NCI-H345 (cell line): ENCODE results near the gene DGKI.

ENCODE experiments used
- DNase-seq: peaks from one replicate; lab custom pipeline; 2025; lab: John Stamatoyannopoulos, UW

DGKI gene

DNA sequence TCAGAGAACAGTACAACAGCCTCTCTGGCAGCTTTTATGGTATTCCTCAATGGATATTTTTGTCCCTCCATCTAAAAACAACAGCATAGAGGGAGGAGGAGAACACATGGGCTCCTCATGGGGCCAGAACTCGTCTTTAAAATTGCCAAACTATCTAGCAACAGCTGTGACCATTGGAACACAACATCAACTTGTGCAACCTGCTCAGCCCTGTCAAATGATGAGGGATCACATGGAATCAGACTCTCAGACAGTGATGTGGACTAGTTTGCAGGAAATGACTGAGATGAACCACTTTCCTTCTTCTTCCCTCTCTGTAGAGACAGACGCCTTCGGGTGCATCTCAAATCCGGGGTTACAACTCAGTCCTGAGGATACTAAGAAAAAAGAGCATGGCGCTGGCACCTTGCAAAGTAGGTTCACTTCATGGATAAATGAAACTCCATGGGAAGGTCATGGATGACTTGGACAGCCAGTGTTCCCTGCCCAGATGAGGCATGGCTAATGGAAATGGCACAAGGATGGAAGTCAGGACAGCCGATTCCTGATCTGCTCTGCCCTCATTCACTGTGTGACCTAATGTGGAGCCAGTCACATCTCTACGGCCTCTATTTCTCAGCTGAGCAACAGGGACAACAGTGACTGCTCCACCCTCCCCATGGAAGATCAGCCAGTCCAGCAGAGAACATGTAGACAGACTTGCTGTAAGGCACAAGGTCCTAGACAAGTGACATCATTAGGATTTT is 24.6 kb upstream of the DGKI start:
- DNase-seq = no peak

DNA sequence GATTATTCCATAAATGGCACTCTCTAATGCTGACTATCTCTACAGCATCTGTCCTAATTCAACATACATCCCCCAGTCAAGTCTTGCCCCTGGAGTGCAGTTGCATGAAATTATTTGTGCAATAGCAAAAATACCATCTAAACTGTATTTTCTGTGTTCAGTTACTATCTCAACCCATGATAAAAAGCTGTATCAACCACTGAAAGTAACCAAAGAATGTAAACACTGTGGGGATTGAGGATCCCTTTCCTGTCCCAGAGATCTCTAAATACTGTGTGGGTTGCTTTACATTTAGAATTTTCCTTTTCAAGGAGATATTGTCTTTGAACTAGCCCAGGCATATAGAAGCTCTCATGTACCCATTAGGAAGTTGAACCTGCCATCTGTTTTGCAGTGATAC is 23.9 kb upstream of the DGKI start:
- no peak for DNase-seq

DNA sequence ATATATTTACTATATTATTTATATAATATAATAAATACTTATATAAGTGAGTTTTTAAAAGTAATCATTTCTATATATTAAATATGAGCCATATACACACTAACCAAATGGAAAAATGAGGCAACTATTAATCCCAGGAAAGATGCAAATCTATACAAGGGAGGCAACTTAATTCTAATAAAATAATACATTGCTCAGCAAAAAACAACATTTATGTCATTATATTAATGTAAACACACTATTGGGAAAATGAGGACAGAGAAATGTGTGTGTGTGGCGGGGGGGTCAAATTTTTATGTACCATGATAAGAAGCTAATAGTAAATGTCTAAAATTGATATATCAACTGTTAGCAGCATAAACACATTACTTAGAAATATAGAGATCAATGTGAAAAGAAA is 23.3 kb upstream of the DGKI start:
- DNase-seq = no peak

DNA sequence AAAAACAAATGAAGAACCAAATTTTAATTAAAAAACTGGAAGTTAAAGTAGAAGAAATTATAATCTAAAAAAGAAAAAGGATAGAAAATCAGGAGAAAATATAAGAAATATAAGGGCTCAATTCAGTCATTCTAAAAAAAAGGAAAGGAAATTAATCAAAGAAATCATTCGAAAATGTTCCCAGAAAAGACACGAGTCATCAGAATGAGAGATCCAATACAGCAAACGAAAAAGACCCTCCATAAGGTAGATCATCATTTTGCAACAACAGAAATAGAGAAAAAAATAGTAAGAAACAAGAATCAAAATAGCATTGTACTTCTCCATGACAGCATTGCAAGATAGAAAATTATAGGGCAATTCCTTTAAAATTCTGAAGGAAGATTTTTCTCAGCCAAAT is 22.5 kb upstream of the DGKI start:
- DNase-seq = no peak

DNA sequence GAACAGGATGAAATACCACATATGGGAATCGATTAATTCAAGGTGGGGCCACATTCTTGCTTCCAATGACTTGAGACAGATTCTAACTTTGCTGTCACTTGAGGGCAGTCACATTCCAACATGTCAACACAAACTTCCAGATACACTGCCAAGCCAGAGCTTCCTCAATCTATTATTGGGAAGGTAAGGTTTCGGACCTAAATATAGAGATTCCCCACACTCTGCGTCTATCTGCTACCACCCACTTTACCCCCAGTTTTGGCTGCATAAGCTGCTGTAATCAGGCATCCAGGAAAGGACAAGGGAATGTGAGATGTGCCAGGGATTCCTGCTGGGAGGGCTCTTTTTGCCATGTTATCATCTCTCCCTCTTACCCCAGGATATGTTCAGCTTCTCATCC is 20.5 kb upstream of the DGKI start:
- DNase-seq = no peak

DNA sequence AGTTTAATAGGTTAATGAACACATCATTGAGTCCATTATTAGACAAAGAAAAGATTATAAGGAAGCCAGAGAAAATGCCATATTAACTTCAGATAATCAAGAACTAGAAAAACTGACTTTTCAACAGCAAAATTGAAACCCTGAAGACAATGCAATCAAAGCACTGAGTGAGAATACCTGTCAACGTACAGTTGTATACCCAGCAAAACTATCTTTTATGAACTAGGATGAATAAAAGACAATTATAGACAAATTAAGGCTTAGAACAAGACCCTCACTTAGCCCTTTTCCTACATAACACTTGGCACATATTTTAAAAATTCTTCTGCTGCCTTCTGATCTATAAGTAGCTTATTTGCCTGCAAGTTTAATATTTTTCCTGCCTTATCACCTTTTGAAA is 19.0 kb upstream of the DGKI start:
- DNase-seq = no peak

DNA sequence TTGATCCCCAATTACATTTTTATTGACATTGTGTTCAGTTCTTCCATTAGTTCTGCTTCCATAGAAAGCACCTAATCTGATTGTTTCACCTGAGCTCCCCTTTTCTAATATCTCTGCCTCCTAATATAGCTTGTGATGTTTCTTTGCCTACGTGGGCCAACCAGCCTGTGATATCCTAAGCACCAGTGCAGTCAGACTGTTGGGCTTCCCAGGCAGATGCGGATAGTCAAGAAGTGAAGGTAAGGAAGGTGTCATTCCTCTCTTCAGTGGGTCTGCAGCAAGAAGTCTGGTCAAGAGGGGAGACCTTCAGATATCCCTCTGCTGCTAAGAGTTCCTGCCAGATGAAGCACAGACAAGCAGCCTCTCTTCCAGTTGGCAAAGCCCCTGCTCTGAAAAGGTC is 16.2 kb upstream of the DGKI start:
- DNase-seq = no peak

DNA sequence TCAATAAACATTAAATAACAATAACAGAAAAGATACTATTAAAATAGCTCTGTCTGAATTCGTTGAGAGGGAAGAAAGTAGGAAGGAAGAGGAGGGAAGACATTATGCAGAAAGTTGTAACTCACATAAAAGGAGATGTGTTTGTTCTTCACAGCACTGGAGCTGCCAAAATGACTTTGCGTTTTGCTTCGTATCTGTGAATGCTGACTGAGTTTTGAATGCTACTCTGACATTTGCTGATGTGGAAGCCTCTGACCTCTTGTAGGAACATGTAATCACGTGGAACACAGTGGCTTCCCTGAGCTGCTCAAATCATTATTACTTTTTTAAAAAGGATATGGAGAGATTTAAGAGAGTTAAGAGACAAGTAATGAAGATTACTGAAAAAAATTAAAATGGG is 15.6 kb upstream of the DGKI start:
- DNase-seq = no peak

DNA sequence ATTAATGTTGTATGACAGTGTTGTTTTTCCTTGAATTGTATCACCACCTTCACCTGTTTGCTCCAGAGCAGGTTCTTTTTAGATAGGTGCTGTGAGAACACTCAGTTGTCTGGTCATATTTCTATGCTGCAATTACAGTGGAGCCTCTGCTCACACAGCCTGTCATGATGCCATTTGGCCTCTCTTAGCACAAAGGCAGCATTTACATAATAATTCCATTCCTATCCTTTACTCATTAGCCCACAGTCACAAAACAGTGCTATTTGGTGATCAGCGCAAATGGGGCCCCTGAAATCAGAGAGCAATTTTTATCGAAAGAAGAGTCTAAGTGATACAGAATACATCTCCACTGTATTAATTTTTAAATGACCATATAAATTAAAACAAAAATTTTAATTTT is 13.8 kb upstream of the DGKI start:
- DNase-seq = no peak

DNA sequence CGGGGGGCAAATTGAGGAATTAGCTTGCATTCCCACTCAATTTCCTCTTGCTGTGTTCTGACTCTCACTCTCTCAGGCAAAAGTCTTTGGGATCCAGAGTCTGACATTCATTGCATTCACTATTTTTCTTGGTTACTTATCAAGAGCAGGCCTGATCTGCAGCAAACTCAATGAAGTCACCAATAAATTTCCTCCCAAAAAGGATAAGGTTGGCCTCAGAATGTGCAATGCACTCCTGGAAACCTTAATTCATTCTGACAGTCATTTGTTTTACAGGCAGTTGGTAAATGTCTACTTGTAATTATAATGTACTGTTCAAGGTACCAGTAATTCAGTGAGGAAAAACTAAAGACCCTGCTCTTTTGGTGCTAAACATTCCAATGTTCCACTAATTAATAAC is 6.3 kb upstream of the DGKI start:
- no peak for DNase-seq

DNA sequence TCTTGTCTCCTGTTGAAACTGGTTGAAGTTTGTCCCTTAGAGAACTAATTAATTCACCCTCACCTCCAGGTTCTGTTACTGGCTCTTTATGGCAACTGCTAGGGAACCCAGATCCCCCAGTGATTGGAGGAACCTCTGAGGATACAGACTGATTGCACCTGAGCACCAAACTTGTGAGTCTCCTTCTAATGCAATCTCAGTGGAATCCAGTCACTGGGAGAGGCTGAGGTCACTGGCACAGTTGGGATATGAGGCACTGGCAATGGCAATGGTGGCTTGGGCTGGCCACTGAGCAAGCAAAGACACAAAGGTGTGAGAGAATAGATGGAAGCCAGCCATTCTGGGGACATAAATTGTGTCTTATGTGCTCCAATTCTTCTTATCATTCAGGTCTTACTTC is 5.3 kb upstream of the DGKI start:
- no peak for DNase-seq

DNA sequence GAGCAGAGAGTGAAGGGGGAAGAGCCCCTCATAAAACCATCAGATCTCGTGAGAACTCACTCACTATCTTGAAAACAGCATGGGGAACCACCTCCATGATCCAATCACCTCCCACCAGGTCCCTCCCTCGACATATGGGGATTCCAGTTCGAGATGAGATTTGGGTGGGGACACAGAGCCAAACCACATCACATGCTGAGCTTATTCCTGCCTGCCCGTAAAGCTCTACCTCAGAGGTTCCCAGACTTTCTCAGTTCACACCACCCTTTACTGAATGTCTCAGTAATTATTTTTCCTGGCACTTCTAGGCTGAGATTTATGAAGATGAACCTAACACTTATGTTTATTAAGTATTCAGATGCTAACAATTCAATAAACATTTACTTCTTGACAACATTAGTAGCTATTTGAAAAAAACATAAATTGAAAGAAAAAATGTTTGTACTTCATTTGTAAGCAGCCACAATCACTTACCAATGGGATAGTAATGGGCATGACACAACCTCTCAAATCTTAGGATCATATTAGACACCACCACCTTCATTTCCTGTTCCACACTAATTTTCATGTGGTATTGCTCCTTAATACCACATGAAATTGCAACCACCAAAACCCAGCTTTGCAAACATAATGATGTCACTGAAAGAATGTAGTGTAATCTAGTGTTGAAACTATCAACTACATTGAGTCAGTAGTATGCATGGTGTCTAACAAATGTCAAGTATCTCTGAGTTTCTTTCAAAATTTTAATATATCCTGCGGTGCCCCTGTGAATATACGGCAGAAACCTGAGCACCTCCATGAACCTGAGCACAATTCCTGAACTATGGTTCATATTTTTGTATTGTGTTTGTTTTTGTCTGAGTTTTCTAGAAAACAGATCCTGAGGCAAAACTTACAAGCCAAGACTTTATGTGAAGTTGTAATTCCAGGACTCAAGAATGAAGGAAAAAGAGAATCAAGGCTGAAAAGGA is 4.5 kb upstream of the DGKI start:
- DNase-seq = no peak

DNA sequence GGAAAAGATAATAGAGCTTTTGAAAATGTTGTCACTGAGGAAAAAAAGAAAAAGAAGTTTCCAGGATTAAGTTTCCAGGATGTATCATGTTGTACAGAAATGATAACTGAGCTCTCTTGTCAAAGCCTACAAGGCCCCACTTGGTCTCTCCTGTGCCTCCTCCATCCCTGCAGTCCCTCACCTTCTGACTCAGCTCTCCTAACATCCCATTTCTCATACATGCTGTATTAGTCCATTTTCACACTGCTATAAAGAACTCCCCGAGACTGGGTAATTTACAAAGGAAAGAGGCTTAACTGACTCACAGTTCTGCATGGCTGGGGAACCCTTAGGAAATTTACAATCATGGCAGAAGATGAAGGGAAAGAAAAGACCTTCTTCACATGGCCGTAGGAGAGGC is 3.8 kb upstream of the DGKI start:
- no peak for DNase-seq

DNA sequence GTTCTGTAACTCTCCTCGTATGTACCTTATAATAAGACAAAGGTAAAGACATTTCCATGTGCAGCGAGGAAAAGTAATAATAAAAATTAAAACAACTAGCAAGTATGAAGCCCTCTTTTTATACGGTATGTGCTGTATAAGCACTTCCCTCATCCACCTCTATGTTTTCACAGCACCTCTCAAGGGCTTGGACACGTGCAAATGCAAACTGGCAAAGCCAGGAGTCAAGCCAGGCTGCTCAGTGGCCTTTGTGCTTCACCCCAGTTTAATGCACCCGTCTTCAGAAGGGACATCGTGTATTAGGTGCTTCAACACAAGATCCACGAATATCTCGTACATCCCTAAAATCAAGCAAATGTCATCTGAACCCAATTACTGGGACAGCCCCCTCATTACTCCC is 1.3 kb upstream of the DGKI start:
- no peak for DNase-seq

DNA sequence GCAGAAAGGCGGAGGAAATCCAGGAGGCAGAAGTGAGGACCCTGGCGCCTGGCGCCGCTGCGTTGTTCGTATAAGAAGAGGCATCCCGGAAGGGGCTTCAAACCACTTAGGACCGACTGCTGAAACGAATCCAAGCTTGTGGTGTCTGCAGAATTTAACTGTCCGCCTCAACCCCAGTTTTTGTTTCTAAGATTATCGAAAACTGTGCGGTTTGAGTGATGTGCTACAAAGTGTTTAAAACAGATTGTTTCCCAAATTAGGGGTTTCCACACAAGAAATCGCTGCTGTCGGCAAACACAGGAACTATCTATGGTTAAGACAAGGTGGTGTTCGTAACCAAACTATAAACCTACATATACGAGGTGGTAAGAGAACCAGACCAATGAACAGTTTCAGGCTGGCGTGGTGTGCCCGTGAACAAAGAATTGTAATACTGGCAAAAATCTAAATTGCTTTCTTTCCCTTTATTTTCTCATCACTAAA is 835 bp upstream of the DGKI start:
- no peak for DNase-seq

DNA sequence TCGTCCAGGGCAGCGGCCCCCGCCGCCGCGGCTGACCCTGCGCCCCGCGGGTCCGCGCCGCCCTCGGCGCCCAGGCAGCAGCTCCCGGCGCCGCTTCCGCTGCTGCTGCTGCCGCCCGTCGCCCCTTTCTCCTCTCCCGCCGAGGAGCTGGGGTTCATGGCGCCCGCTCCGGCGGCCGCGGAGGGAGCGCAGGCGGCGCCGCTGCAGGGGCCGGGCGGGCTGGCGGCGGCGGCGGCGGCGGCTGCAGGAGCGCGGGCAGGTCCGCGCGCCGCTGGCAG is 286 bp downstream of the DGKI start:
- no peak for DNase-seq

DNA sequence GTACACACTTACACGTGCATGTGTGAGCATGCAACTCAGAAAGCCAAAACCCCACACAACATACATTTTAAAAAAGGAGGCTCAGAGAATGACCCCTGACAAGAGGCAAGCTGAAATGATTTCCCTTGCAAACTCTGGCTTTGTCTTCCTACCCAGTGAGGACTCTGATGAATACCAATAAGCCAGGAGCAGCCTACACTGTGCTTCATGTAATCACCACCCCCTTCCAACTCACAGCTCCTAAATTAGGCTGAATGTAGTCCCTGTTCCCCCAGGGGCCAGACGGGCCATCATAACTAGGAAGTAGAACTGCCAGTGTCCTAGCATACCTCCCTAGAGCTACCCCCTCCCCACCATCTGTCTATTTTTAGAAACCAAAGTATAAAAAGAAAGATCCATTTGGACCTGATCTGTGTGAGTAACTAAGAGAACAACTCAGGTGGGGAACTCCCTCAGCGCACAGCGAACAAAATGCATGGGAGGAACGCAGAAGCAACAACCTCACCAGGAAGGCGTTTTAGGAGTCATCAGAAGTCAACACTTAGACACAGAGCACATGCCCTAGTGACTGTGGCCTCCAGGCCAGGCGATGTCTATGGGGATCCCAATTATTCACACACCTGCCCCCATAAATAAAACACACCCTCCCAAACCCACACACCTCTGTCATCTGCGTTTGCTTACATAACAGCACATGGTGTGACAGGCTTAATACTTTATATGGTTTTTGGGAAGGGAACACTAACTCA is 1.9 kb downstream of the DGKI start:
- no peak for DNase-seq

DNA sequence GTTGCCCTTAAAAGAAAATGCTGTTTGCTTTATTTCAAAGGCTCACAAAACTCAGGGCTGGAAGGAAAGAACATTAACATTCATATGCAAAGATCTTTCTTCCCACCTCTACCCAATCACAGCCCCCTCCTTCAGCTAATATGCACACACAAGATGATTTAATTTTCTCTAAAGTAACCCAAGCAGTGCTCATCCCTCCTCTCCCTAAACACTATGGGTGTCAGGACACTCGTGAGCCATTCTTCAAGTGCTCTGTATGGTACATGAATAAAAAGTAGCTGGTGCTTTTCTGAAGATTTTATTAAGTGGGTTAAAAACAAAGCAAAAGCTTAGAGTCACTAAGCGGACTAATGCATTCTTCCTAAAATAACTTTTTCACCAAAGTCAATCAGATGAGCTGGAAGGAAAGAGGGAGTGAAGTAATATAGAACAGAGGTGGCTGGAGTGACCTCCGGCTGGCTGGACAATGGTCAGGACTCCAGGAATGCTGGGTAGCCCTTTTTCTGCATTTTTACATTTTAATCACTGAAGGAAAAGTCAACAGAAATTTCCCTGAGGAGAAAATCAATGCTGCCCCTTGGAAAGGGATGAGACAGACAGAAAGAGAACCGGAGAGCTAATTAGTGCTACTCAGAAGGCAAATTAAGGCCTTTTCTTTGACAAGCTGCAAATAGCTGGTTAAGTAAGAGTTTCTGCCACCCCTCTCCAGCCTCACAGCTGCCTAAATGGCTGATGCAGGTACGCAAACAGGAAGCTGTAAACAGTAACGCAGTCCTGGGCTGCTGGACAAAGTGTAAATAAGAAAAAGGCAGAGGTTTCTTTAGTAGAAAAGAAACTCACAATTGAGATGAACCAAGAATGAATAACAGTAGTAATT is 6.6 kb downstream of the DGKI start:
- no peak for DNase-seq

DNA sequence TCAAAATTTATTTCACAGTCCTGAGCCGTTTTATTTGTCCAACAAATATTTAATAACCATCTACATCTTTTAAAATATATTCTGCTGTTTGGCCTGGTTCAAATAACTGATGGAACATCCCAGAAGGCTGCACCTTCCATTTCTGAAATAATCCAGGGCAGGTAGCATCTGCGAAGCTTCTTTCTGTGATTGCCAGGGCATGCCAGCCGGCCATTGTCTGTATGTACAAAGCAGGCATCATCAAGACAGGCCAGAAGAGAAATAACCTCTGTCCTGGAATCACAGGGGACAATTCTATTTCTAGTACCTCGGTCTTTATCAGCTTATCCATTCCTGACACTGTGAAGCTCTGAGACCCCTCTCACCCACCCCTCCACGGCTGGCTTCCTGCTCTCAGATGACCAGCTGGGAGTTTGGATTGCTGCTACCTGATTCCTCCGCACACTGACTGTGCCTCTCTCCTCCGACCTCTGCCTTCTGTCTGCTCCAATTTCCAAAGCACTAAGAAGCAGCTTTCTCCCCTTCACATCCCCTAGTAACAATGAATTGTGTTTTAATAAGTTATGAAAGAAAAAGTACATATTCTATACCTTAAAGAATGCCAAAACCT is 8.0 kb downstream of the DGKI start:
- DNase-seq = no peak

DNA sequence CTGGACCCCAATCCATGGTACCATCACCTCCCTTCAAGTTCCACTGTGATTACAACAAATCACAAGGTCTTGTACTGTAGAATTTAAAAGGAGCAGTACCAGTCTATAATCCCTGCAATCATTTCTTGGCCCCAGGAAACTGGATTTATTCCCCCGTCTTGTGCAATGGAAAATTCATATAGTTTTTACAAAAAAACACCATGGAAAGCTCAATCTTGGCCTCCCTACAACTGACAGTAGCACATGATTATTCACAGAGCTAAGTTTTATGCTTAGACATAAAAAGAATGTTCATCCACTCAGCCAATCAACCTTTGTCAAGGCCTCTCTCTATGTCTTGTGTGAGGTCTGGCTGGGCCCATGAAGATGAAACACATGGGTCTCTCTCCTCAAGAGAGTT is 10.2 kb downstream of the DGKI start:
- no peak for DNase-seq

DNA sequence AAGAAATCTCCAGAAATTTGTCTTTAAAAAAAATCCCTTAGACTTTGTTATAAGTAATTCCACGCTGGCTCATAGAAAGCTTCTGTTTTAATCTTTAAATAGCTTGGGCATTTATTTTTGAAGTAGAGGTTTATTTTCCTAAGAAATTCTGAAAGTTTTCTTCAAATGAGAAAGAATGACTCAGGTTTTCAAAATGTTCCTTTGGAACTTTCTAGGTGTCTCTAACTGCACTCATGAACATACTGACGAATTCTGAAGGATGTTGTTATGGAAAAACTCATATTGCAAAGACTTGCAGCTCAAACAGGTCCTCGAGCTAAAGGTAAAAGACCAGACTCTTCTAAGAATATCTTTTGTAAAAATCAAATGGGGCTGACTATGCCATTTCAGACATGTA is 10.7 kb downstream of the DGKI start:
- no peak for DNase-seq
